ENCODE measurements around the gene PDE4D. TPM values are rescaled to one million over a fixed set of nuclear protein-coding genes. Genes with fewer than 3 reads are reported as not detected.

The PDE4D gene
- total and polyA plus RNA-seq, 2 of the 4 experiments (the other 2 are of a cell fraction), result 1.4 to 7.9 TPM

- H2BK120ac ChIP-seq (ENCODE audit: low read depth, low read length), result no peak overlapping the region
- CTCF ChIA-PET, result no interaction called here
- H4K8ac ChIP-seq (ENCODE audit: low read depth in 2 of 2, low read length in 2 of 2), result no peak overlapping the region
- ATAC-seq (ENCODE audit: low read depth), result no peak
- H3K4me1 ChIP-seq (ENCODE audit: control insufficient read depth, insufficient read depth, low read length), result no peaks in the 10 kb centered on the region
- H3K9me1 ChIP-seq (ENCODE audit: insufficient read depth, low read length), result no peaks in the 10 kb centered on the region
- H4K91ac ChIP-seq (ENCODE audit: insufficient read depth, low read depth, low read length), result no peak overlapping the region
- H3K36me3 ChIP-seq (ENCODE audit: control insufficient read depth, insufficient read depth, low read length), result no peaks in the 10 kb centered on the region
- H2AK9ac ChIP-seq (replicated peaks; ENCODE audit: low read depth, low read length, poor library complexity), result no peak overlapping the region
- dilution Hi-C loops (cut with HindIII; ENCODE audit: low sequenced_read_pairs, unreplicated experiment) (no loop called here), intact Hi-C loops (cut with micrococcal nuclease) (no loop called here), in situ Hi-C loops (cut with MboI; ENCODE audit: low sequenced_read_pairs) (no loop called here)
- H3K79me1 ChIP-seq (ENCODE audit: low read depth in 1 of 2, low read length in 2 of 2), result no peaks in the 10 kb centered on the region
- H3K9me3 ChIP-seq (ENCODE audit: control insufficient read depth, insufficient read depth, low read length), result no peaks in the 10 kb centered on the region
- no peak for DNase-seq
- H2AFZ ChIP-seq (replicated peaks; ENCODE audit: low read length, poor library complexity), result no peak overlapping the region
- no peak overlapping the region for H2BK5ac ChIP-seq (ENCODE audit: low read depth, low read length, poor library complexity, severe bottlenecking)
- TF ChIP-seq RFX5 (IDR thresholded peaks at IDR 0.05; ENCODE audit: low read depth, low read length) (no peak), CHD1 (IDR thresholded peaks at IDR 0.05; ENCODE audit: low read depth, low read length) (no peak), NFE2L2 (IDR thresholded peaks at IDR 0.05; ENCODE audit: low read depth, low read length) (no peak), USF2 (IDR thresholded peaks at IDR 0.05; ENCODE audit: low read depth, low read length) (no peak), CTCF (conservative IDR thresholded peaks at IDR 0.05; ENCODE audit: low read depth, low read length) (no peak), ELK1 (IDR thresholded peaks at IDR 0.05; ENCODE audit: borderline replicate concordance, low read depth, low read length) (no peak), SMC3 (IDR thresholded peaks at IDR 0.05; ENCODE audit: low read depth, low read length) (no peak), CEBPB (IDR thresholded peaks at IDR 0.05; ENCODE audit: low read depth, low read length) (no peak), BHLHE40 (IDR thresholded peaks at IDR 0.05; ENCODE audit: low read depth, low read length) (no peak), FOS (IDR thresholded peaks at IDR 0.05; ENCODE audit: low read depth, low read length) (no peak), RAD21 (IDR thresholded peaks at IDR 0.05; ENCODE audit: low read length) (no peak), POLR2A (IDR thresholded peaks at IDR 0.05; ENCODE audit: low read depth, low read length) (no peak)
- no peak overlapping the region for H3K4me3 ChIP-seq (ENCODE audit: insufficient read depth, low read depth, low read length)
- POLR2A ChIA-PET (ENCODE audit: unreplicated experiment), result no interaction called here
- H3K14ac ChIP-seq (replicated peaks; ENCODE audit: low read depth, low read length), result no peak overlapping the region
- no peaks in the 10 kb centered on the region for H4K20me1 ChIP-seq (ENCODE audit: insufficient read depth, low read length)
- no peak overlapping the region for H3K4me2 ChIP-seq (ENCODE audit: low read depth, low read length)
- H2AK5ac ChIP-seq (ENCODE audit: low read depth, low read length), result no peak overlapping the region
- no peaks in the 10 kb centered on the region for H3K27me3 ChIP-seq (ENCODE audit: control insufficient read depth, insufficient read depth, low read length)
- H2BK15ac ChIP-seq (ENCODE audit: low read depth, low read length), result no peak overlapping the region
- no peak overlapping the region for H4K5ac ChIP-seq (ENCODE audit: low read depth, low read length)
- H3K9ac ChIP-seq (ENCODE audit: low read depth, low read length), result no peak overlapping the region
- BruUV-seq (replicated peaks), result no TSS peak
- no peak overlapping the region for H3K27ac ChIP-seq (ENCODE audit: insufficient read depth, low read length)
- H3K18ac ChIP-seq (ENCODE audit: low read depth, low read length), result no peak overlapping the region
- no peak overlapping the region for H3K56ac ChIP-seq (ENCODE audit: extremely low read depth, insufficient read depth, low read length)
- no CpG with 5 or more reads among the region's 1 CpG for WGBS, 2 experiments (ENCODE audit: extremely low coverage in 2 of 2, insufficient read length in 1 of 2)
- no peak overlapping the region for H3K23ac ChIP-seq (ENCODE audit: low read depth, low read length)
- H2BK20ac ChIP-seq (ENCODE audit: low read depth, low read length), result no peak overlapping the region
- no peak overlapping the region for H3K4ac ChIP-seq (ENCODE audit: low read depth, low read length)
Measured at GRCh38 chr5:59286510-59286909, 607.0 kb downstream of the PDE4D start.

All from IMR-90 (cell line).